Endothelial cell of umbilical vein (primary cell): ENCODE data around the gene PCDHGA2.

Experiments
- EZH2 ChIP-seq: IDR thresholded peaks from 2 replicates; pipeline ENCODE4 v1.6.1; 2012; ENCODE audit warnings: borderline replicate concordance, low read depth, mild to moderate bottlenecking, moderate library complexity, low read length, inconsistent platforms; ENCODE audit not compliant: severe bottlenecking
- FOS ChIP-seq: IDR thresholded peaks from 2 replicates; pipeline ENCODE4 v1.6.1; 2011; ENCODE audit warnings: mild to moderate bottlenecking, low read length, moderate library complexity, borderline replicate concordance; ENCODE audit not compliant: insufficient read depth
- GATA2 ChIP-seq: IDR thresholded peaks from 2 replicates; pipeline ENCODE4 v1.7.0; 2011; ENCODE audit warnings: low read depth, mild to moderate bottlenecking, moderate library complexity, mixed read lengths, low read length; ENCODE audit not compliant: insufficient read length, insufficient read depth
- JUN ChIP-seq: IDR thresholded peaks from 2 replicates; pipeline ENCODE4 v1.6.1; 2011; ENCODE audit warnings: borderline replicate concordance, low read depth; ENCODE audit not compliant: insufficient read length, insufficient read depth
- MYC ChIP-seq: IDR thresholded peaks from one replicate; pipeline ENCODE4 v1.6.1; 2011; ENCODE audit warnings: mild to moderate bottlenecking, low read depth, low read length
- POLR2A ChIP-seq: IDR thresholded peaks from 2 replicates; pipeline ENCODE4 v1.6.1; 2012; ENCODE audit warnings: low read depth, mild to moderate bottlenecking, control low read depth, low read length
- POLR2AphosphoS5 ChIP-seq: IDR thresholded peaks from 2 replicates; pipeline ENCODE4 v1.6.1; 2012; ENCODE audit warnings: low read depth, mild to moderate bottlenecking, control low read depth, low read length, moderate library complexity; ENCODE audit not compliant: insufficient read depth
- TF ChIP-seq, protein P1 (sequence below), 2 donors: IDR thresholded peaks; 1 replicate in 1 of 2; 2 replicates in 1 of 2; pipeline ENCODE4 v1.5.1; 2011; ENCODE audit warnings: low read length in 2 of 2, mild to moderate bottlenecking in 2 of 2, moderate library complexity in 2 of 2, control low read depth in 1 of 2, inconsistent platforms in 1 of 2, low read depth in 1 of 2; ENCODE audit not compliant: insufficient read depth in 1 of 2; ENCODE audit errors: extremely low read depth in 1 of 2
- TF ChIP-seq, protein P2 (sequence below): IDR thresholded peaks from 2 replicates; pipeline ENCODE4 v1.6.1; 2011; ENCODE audit not compliant: insufficient read depth, insufficient read length

DNA sequence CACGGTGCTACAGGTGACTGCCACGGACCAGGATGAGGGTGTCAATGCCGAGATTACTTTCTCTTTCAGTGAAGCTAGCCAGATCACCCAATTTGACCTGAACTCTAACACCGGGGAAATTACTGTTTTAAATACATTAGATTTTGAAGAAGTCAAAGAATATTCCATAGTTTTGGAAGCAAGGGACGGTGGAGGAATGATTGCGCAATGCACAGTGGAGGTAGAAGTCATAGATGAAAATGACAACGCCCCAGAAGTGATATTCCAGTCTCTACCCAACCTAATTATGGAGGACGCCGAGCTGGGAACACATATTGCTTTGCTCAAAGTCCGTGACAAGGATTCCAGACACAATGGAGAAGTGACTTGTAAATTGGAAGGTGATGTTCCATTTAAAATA lies 50.1 kb downstream of the PCDHGA2 start:
- TF ChIP-seq, protein P1, sequence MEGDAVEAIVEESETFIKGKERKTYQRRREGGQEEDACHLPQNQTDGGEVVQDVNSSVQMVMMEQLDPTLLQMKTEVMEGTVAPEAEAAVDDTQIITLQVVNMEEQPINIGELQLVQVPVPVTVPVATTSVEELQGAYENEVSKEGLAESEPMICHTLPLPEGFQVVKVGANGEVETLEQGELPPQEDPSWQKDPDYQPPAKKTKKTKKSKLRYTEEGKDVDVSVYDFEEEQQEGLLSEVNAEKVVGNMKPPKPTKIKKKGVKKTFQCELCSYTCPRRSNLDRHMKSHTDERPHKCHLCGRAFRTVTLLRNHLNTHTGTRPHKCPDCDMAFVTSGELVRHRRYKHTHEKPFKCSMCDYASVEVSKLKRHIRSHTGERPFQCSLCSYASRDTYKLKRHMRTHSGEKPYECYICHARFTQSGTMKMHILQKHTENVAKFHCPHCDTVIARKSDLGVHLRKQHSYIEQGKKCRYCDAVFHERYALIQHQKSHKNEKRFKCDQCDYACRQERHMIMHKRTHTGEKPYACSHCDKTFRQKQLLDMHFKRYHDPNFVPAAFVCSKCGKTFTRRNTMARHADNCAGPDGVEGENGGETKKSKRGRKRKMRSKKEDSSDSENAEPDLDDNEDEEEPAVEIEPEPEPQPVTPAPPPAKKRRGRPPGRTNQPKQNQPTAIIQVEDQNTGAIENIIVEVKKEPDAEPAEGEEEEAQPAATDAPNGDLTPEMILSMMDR (IDR thresholded peaks at IDR 0.05; ENCODE audit: extremely low read depth in 1 of 2, insufficient read depth in 1 of 2, low read depth in 1 of 2, low read length in 2 of 2), result no peak
- TF ChIP-seq EZH2 (no peak), POLR2A (no peak), JUN (no peak), FOS (no peak), MYC (no peak), POLR2AphosphoS5 (no peak), GATA2 (no peak)
- TF ChIP-seq, protein P2, sequence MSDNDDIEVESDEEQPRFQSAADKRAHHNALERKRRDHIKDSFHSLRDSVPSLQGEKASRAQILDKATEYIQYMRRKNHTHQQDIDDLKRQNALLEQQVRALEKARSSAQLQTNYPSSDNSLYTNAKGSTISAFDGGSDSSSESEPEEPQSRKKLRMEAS, result no peak
